Activated CD8-positive, alpha-beta T cell treated with anti-CD3 and anti-CD28 coated beads for 36 hours (primary cell): Measurements from ENCODE around the gene TBPL2. TPM values are rescaled to one million over a fixed set of nuclear protein-coding genes. Genes with fewer than 3 reads are reported as not detected.

Experiments used
- ATAC-seq: fragments of 200-7000 bp; cut with Tn5 transposase; one replicate; pipeline ENCODE4 v1.10.0; 2021; ENCODE audit warnings: mild to moderate bottlenecking, moderate library complexity
- CTCF ChIA-PET: fragments of 350-600 bp; sonication (Branson Sonifier 250); formaldehyde crosslinking; loops from one replicate; lab custom pipeline; 2021; ENCODE audit warnings: antibody characterized with exemption; lab: Charles Lee
- POLR2A ChIA-PET: fragments of 350-600 bp; sonication (Branson Sonifier 250); formaldehyde crosslinking; loops from one replicate; lab custom pipeline; 2021; ENCODE audit warnings: antibody characterized with exemption; lab: Charles Lee
- DNase-seq: peaks from one replicate; pipeline ENCODE4 v3.0.0-alpha.2; 2020
- H3K27ac Mint-ChIP-seq: one replicate; pipeline ENCODE4 v1.8.0; 2021; ENCODE audit warnings: mild to moderate bottlenecking, mixed read lengths
- H3K27me3 Mint-ChIP-seq: one replicate; pipeline ENCODE4 v1.8.0; 2021; ENCODE audit warnings: mixed read lengths
- H3K36me3 Mint-ChIP-seq: one replicate; pipeline ENCODE4 v1.8.0; 2021; ENCODE audit warnings: low read depth, mixed read lengths
- H3K4me1 Mint-ChIP-seq: one replicate; pipeline ENCODE4 v1.8.0; 2021; ENCODE audit warnings: low read depth, mixed read lengths
- H3K4me3 Mint-ChIP-seq: one replicate; pipeline ENCODE4 v1.8.0; 2021; ENCODE audit warnings: mild to moderate bottlenecking, moderate library complexity, mixed read lengths
- H3K9me3 Mint-ChIP-seq: one replicate; pipeline ENCODE4 v1.8.0; 2021; ENCODE audit warnings: mixed read lengths
- CTCF ChIP-seq: fragments of 200-600 bp; IDR thresholded peaks from one replicate; pipeline ENCODE4 v1.8.0; 2022; ENCODE audit warnings: antibody characterized with exemption, mild to moderate bottlenecking
- intact Hi-C: fragments of 100-400 bp; cut with micrococcal nuclease; formaldehyde crosslinking; loops from one replicate; pipeline ENCODE4 v1.10.0; 2022
- total RNA-seq, 2 experiments: library from RNA; stranded (reverse); gene quantifications; one replicate each; pipeline ENCODE4 v1.2.3, GENCODE V29; 2021

Gene TBPL2
- total RNA-seq, 2 experiments from 2014 or later = not detected

DNA sequence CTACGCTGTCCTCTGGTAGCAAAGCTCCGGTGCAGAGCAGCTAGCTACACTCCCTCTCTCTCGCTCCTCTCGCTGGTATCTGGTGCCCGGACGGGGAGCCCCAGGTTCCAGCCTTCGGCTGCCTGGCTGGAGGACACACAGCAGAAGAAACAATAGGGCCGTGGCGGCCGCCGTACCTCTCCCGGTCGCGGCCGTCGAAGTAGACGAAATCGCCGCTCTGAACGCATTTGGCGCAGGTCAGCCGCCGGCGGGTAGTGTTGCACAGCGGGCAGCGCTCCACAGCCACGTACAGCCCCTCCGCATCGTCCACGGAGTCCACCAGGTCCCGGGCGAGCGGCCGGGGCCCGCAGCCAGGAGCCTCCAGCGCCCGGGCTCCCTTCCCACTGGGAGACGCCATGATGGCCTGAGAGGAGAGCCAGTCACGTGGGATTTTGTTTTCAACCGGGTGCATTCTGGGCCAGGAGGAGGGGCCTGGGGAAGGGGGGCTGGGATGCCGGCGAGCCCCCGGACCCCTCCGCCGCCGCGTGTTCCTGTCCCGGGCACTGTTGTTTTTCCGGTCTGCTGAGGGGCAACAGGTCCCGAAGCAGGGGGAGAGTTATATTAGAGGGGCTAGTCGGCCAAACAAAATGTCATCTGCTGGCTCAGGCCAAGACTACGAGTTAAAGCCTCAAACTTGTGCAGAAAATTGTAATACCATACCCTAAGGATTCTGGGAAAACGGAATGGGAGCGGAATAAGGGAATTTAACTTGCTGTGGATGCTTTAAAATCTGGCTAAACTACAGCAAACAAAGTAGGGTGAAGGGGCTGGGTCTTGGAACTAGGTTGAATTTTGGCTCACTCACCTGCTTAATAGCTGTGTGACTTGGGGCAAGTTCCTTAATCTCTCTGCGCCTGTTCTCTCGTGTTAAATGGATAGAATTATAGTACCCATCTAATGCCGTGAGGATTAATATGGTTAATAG, 28.7 kb downstream of the TBPL2 start, which contains the start of gene ATG14:
TSS of gene ATG14 (minus strand) at position 405 of the 964 bp plus-strand sequence. CDS start at position 397, 8 bp downstream.
- Mint-ChIP-seq H3K4me3 (peak within 1 kb of the TSS; percentile 87), H3K27ac (peak within 1 kb of the TSS; percentile 87), H3K36me3 (no peaks in the 10 kb centered on the region), H3K27me3 (peaks cover 2% of the 10 kb centered on the region), H3K9me3 (no peaks in the 10 kb centered on the region), H3K4me1 (peaks cover 34% of the 10 kb centered on the region)
- ChIA-PET CTCF (interaction anchor here (1.4 to 1.7 kb wide), 4 partner anchors 13 to 198 kb away, joined by 4 to 7 read pairs (median 5); no protein-coding TSS in a partner anchor), POLR2A (interaction anchor here (1.2 kb wide), 1 partner anchor 15 kb away, joined by 3 read pairs; no protein-coding TSS in a partner anchor)
- ATAC-seq (peak; percentile 99), DNase-seq (peak; percentile 86)
- TF ChIP-seq CTCF = no peak
- intact Hi-C loops = no loop called here

GRCh38 chr14:55410876-55411275, 29.5 kb downstream of the TBPL2 start:
- no peak for DNase-seq
- no peak for TF ChIP-seq CTCF
- H3K9me3 Mint-ChIP-seq = no peaks in the 10 kb centered on the region
- POLR2A ChIA-PET = interaction anchor here (1.2 kb wide), 1 partner anchor 16 kb away, joined by 3 read pairs; no protein-coding TSS in a partner anchor
- peak overlapping the region; percentile 87 for H3K4me3 Mint-ChIP-seq
- CTCF ChIA-PET = interaction anchor here (1.5 to 1.8 kb wide), 4 partner anchors 18 to 198 kb away, joined by 5 to 7 read pairs (median 5); no protein-coding TSS in a partner anchor
- no peaks in the 10 kb centered on the region for H3K36me3 Mint-ChIP-seq
- H3K27ac Mint-ChIP-seq = peak overlapping the region; percentile 87
- H3K27me3 Mint-ChIP-seq = peaks cover 2% of the 10 kb centered on the region
- H3K4me1 Mint-ChIP-seq = peaks cover 31% of the 10 kb centered on the region
- intact Hi-C loops = no loop called here
- ATAC-seq = no peak

DNA sequence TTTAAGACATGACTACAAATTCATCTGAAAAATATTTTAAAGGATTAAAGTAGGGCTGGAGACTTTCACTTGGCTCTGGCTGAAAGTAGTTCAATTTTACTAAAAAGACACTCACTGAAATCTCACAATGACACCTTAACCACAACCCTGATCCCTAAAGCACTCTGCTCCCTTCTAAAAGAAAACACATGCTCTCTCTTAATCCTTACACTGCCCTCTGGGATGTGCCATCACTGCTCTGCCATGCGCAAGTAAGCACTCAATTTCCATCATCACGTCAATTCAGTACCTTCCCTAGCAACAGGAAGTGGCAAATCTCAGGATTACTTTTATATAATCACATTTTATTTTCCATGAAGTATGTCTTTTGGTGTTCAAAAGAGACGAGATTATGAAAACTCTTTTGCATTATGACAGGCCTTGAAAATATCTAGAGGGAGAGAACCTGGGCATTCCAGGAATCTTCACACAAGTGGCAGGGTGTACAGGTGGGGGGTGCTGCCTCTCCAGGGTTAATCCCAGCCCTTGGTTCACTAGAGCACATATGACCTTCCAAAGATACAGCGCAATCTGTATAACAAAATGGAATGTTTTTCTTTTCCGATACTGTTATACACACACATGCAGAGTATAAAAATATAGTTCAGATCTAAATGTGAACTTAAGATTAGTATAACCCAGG, 36.1 kb downstream of the TBPL2 start:
- ChIA-PET CTCF (interaction anchor here (1.3 kb wide), 2 partner anchors 12 to 42 kb away, joined by 3 to 4 read pairs; no protein-coding TSS in a partner anchor), POLR2A (no interaction called here)
- Mint-ChIP-seq H3K27ac (peak overlapping the region; percentile 62), H3K36me3 (no peaks in the 10 kb centered on the region), H3K4me3 (no peak overlapping the region), H3K4me1 (peaks cover 49% of the 10 kb centered on the region), H3K27me3 (no peaks in the 10 kb centered on the region), H3K9me3 (no peaks in the 10 kb centered on the region)
- intact Hi-C loops = no loop called here
- DNase-seq (no peak), ATAC-seq (peak; percentile 43)
- no peak for TF ChIP-seq CTCF

DNA sequence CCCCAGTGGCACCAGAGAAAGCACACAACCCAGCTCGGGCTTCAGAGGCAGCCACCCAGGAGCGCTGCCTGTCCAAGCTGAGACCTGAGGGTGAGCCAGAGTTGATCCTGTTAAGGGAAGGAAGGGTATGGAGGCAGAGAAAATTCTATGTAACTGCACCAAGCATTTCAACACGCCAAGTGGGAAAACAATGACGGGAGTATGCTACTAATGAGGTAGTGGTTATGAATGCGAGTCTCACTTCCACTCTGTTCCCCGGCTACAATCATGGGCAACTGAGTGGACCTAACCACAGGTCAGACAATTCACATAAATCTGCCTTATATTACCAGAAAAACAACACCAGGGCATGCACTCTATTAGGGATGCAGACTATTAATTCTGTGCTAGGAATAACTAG, 38.7 kb downstream of the TBPL2 start:
- CTCF ChIA-PET = no interaction called here
- Mint-ChIP-seq H3K4me1 (peaks cover 46% of the 10 kb centered on the region), H3K27me3 (no peaks in the 10 kb centered on the region), H3K27ac (no peak overlapping the region), H3K9me3 (no peaks in the 10 kb centered on the region), H3K36me3 (no peaks in the 10 kb centered on the region), H3K4me3 (no peak overlapping the region)
- DNase-seq = no peak
- intact Hi-C loops = no loop called here
- ATAC-seq = no peak
- POLR2A ChIA-PET = no interaction called here
- no peak for TF ChIP-seq CTCF
